GM12878 (cell line): Measurements from ENCODE around the gene INHBA. TPM values are rescaled to one million over a fixed set of nuclear protein-coding genes. Genes with fewer than 3 reads are reported as not detected.

ENCODE experiments used
- ATAC-seq: fragments of 200-7000 bp; cut with Tn5 transposase; 3 replicates; pipeline ENCODE4 v1.9.1; 2020; ENCODE audit warnings: mild to moderate bottlenecking, moderate library complexity
- BruUV-seq: library from RNA; stranded (reverse); fragments of 400-500 nt; replicated peaks from 2 replicates; lab custom pipeline; 2021; lab: Mats Ljungman, UMichigan
- CTCF ChIA-PET: fragments of 300-600 bp; sonication (Branson Sonifier 250); formaldehyde crosslinking; extraction: SDS; loops from one replicate; lab custom pipeline; 2021; ENCODE audit warnings: inconsistent platforms; lab: Yijun Ruan, JAX
- POLR2A ChIA-PET: fragments of 350-600 bp; formaldehyde crosslinking; extraction: SDS; loops from one replicate; lab custom pipeline; 2021; ENCODE audit warnings: inconsistent platforms; lab: Charles Lee
- RAD21 ChIA-PET: fragments of 300-600 bp; sonication (Branson Sonifier 250); formaldehyde crosslinking; loops from one replicate; lab custom pipeline; 2023; ENCODE audit warnings: antibody characterized with exemption; ENCODE audit not compliant: unreplicated experiment; lab: Charles Lee
- SMC1A ChIA-PET: fragments of 300-600 bp; sonication (Branson Sonifier 250); formaldehyde crosslinking; loops from one replicate; lab custom pipeline; 2023; ENCODE audit not compliant: unreplicated experiment, uncharacterized antibody; lab: Charles Lee
- DNase-seq: peaks from one replicate; pipeline ENCODE4 v3.0.0-alpha.2; 2011; ENCODE audit warnings: low read depth, low spot score
- FAIRE-seq: peaks from 3 replicates; lab custom pipeline; 2011; peaks lifted over from hg19 to GRCh38; lab: Jason Lieb, UNC
- H2AFZ ChIP-seq: 2 replicates; pipeline ENCODE4 v1.6.0; 2011; ENCODE audit warnings: low read depth, low read length, control low read depth; ENCODE audit not compliant: control insufficient read depth
- H3K27ac ChIP-seq: 2 replicates; pipeline ENCODE4 v1.5.1; 2011; ENCODE audit warnings: control low read depth; ENCODE audit not compliant: control insufficient read depth, insufficient read depth
- H3K27me3 ChIP-seq, 2 experiments: replicated peaks in 1 of 2; 2 replicates each; pipeline versions ENCODE4 v1.6.0 to v1.6.1; 2011; ENCODE audit warnings: low read length in 1 of 2; ENCODE audit not compliant: control insufficient read depth in 2 of 2, insufficient read depth in 2 of 2
- H3K36me3 ChIP-seq, 2 experiments: 2 replicates each; pipeline ENCODE4 v1.5.1; 2011; ENCODE audit warnings: low read length in 1 of 2; ENCODE audit not compliant: control insufficient read depth in 2 of 2, insufficient read depth in 2 of 2
- H3K4me1 ChIP-seq: 2 replicates; pipeline ENCODE4 v1.6.1; 2011; ENCODE audit warnings: mild to moderate bottlenecking, low read length, moderate library complexity, mixed read lengths; ENCODE audit not compliant: control insufficient read depth, insufficient read depth
- H3K4me2 ChIP-seq: 2 replicates; pipeline ENCODE4 v1.6.0; 2011; ENCODE audit warnings: control low read depth; ENCODE audit not compliant: control insufficient read depth, insufficient read depth
- H3K4me3 ChIP-seq: fragments of 200-600 bp; sonication (generic); 2 replicates; pipeline ENCODE4 v1.5.1; 2016
- H3K79me2 ChIP-seq: 2 replicates; pipeline ENCODE4 v1.6.0; 2011; ENCODE audit warnings: low read length; ENCODE audit not compliant: control insufficient read depth, insufficient read depth
- H3K9ac ChIP-seq: 2 replicates; pipeline ENCODE4 v1.8.0; 2011; ENCODE audit warnings: low read length, control low read depth, mixed read lengths; ENCODE audit not compliant: control insufficient read depth, insufficient read depth
- H3K9me3 ChIP-seq: replicated peaks from 3 replicates; pipeline ENCODE4 v1.5.1; 2011; ENCODE audit warnings: mild to moderate bottlenecking, low read length; ENCODE audit not compliant: control insufficient read depth, insufficient read depth
- H4K20me1 ChIP-seq: 2 replicates; pipeline ENCODE4 v1.6.0; 2011; ENCODE audit not compliant: control insufficient read depth, insufficient read depth
- IRF4 ChIP-seq: IDR thresholded peaks from 2 replicates; pipeline ENCODE4 v1.6.1; 2011; ENCODE audit warnings: low read depth, low read length
- POLR2AphosphoS2 ChIP-seq: IDR thresholded peaks from 2 replicates; pipeline ENCODE4 v1.6.1; 2011; ENCODE audit warnings: low read depth, mild to moderate bottlenecking, low read length, improper control_type of control experiment, moderate library complexity
- SIN3A ChIP-seq: IDR thresholded peaks from 2 replicates; pipeline ENCODE4 v1.6.1; 2012; ENCODE audit warnings: low read depth, low read length, improper control_type of control experiment
- SMAD1 ChIP-seq: fragments of 450-650 bp; IDR thresholded peaks from 2 replicates; pipeline ENCODE4 v1.6.1; 2018; ENCODE audit warnings: mild to moderate bottlenecking, low read depth; ENCODE audit not compliant: partially characterized antibody
- WGBS: methylation state at CpG from one replicate; pipeline ENCODE4 v1.1.6; 2016; ENCODE audit warnings: low lambda C conversion rate; ENCODE audit not compliant: insufficient replicate concordance, insufficient coverage; ENCODE audit errors: missing lambda C conversion rate; 5-methylcytosine and 5-hydroxymethylcytosine counted together
- in situ Hi-C: fragments of 300-500 bp; cut with MboI; formaldehyde crosslinking; loops from 9 replicates; pipeline ENCODE4 v1.14.3; 2018; ENCODE audit warnings: mixed read lengths
- intact Hi-C: fragments of 100-400 bp; cut with micrococcal nuclease; formaldehyde crosslinking; loops from one replicate; pipeline ENCODE4 v1.14.2; 2022; ENCODE audit not compliant: unreplicated experiment
- polyA plus RNA-seq, 11 experiments: library from polyadenylated mRNA; depleted of rRNA in 4 of 11; unstranded in 6 of 11; stranded (reverse) in 5 of 11; fragments of >200 nt; fragmentation: Nextera tagmentation in 4 of 11; fragmentation: Illumina TruSeq in 1 of 11; extraction: Ambion mirVana in 4 of 11; extraction: Trizol in 1 of 11; gene quantifications; 1 replicate in 1 of 11; 2 replicates in 10 of 11; pipeline versions ENCODE4 v1.2.1 to v1.2.3, GENCODE V29; 2011 to 2016; ENCODE audit warnings: inconsistent platforms in 2 of 11, missing spikeins in 2 of 11, low read depth in 1 of 11
- total RNA-seq, 4 experiments: library from RNA; depleted of rRNA in 3 of 4; stranded (reverse); fragments of >200 nt in 3 of 4; fragmentation: Illumina TruSeq in 1 of 4; extraction: Trizol in 1 of 4; gene quantifications; 2 replicates each; pipeline versions ENCODE4 v1.2.1 to v1.2.3, GENCODE V29; 2013 to 2021
- TF ChIP-seq, protein P1 (sequence below): IDR thresholded peaks from 2 replicates; pipeline ENCODE4 v1.6.1; 2012; ENCODE audit warnings: low read depth, low read length, improper control_type of control experiment

Gene INHBA
- total and polyA plus RNA-seq, 10 of the 15 experiments (the other 5 are each of a cell fraction or from before 2014, with no cell fraction given), result 0.04 to 0.05 (median 0.05) TPM; not detected in 6

DNA sequence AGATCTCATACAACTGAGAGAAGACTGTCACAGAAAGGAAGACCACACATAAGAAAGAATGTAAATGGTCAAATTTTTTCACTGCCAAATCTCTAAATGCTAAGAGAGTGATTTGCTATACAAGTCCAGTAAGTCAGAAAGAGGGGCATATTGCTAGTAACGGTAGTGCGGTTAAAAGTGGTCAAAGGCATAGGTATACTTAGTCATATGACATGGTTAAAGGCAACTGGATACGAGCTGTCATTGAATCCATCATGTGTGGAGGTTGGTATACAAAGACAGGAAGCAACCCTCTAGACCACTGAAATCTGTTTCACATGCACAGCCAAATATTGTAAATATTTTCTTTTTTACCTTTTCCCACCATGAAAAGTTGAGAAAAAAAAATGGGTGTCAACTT lies 4.8 kb downstream of the INHBA start:
- ChIA-PET RAD21 (no interaction called here), POLR2A (no interaction called here), SMC1A (interaction anchor here (1.0 to 1.1 kb wide), 3 partner anchors 313 to 843 kb away, joined by 3 to 4 read pairs (median 3); no protein-coding TSS in a partner anchor), CTCF (interaction anchor here (0.7 to 1.1 kb wide), 5 partner anchors 13 to 696 kb away, joined by 3 to 5 read pairs (median 3); no protein-coding TSS in a partner anchor)
- no peak overlapping the region for H3K9ac ChIP-seq
- no peak overlapping the region for H3K27ac ChIP-seq
- FAIRE-seq, result no peak
- in situ Hi-C loops (loop anchor here (10.0 kb wide), 1 partner anchor 693 kb away; no protein-coding TSS in a partner anchor), intact Hi-C loops (loop anchor here (5.0 to 10.0 kb wide), 5 partner anchors 223 to 863 kb away; no protein-coding TSS in a partner anchor)
- H3K4me3 ChIP-seq, result no peak overlapping the region
- no peaks in the 10 kb centered on the region for H3K79me2 ChIP-seq
- WGBS, result 64% methylated on average over 3 of the region's 3 CpGs
- no peaks in the 10 kb centered on the region for H3K4me1 ChIP-seq
- no peaks in the 10 kb centered on the region for H3K36me3 ChIP-seq
- no peaks in the 10 kb centered on the region for H4K20me1 ChIP-seq
- BruUV-seq, result no TSS peak
- 0 out of 4 replicates have a peak, but pooled peaks cover 0 to 2% of the 10 kb centered on the region in 2 experiments for H3K27me3 ChIP-seq
- TF ChIP-seq IRF4 (no peak), POLR2AphosphoS2 (no peak), SIN3A (no peak), SMAD1 (no peak)
- TF ChIP-seq, protein P1, sequence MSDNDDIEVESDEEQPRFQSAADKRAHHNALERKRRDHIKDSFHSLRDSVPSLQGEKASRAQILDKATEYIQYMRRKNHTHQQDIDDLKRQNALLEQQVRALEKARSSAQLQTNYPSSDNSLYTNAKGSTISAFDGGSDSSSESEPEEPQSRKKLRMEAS, result no peak
- TF ChIP-seq, all 136 proteins: peak for 0
- ATAC-seq (no peak), DNase-seq (no peak)
- Histone ChIP-seq H3K4me2 (no peak overlapping the region), H2AFZ (no peak overlapping the region), H3K9me3 (no peaks in the 10 kb centered on the region; the same call in 2 of the 3 replicates)
